GM21723 (cell line): Measurements from ENCODE around the gene MUC4.
"Not testable (repeated sequence)": the region's sequence is repeated elsewhere in the genome, so short reads cannot be mapped to it uniquely, and the experiment has no call there.

Experiments used
- ATAC-seq: cut with Tn5 transposase; IDR thresholded peaks from one replicate; pipeline ENCODE4 v1.9.1; 2021; ENCODE audit warnings: mild to moderate bottlenecking, moderate library complexity; ENCODE audit not compliant: unreplicated experiment

Gene MUC4

GRCh38 chr3:195763076-195763830, 48.5 kb downstream of the MUC4 start:
- ATAC-seq: no peak

GRCh38 chr3:195762611-195763010, 49.1 kb downstream of the MUC4 start:
- ATAC-seq: no peak

- ATAC-seq: no peak
Measured at GRCh38 chr3:195762249-195762585, 49.5 kb downstream of the MUC4 start.

GRCh38 chr3:195761567-195762248, 50.0 kb downstream of the MUC4 start:
- no peak for ATAC-seq

GRCh38 chr3:195761123-195761566, 50.6 kb downstream of the MUC4 start:
- ATAC-seq: no peak

- ATAC-seq: no peak
Measured at GRCh38 chr3:195760345-195761122, 51.2 kb downstream of the MUC4 start.

- ATAC-seq: no peak
Measured at GRCh38 chr3:195758721-195759353, 52.9 kb downstream of the MUC4 start.

- no peak for ATAC-seq
Measured at GRCh38 chr3:195757827-195758226, 53.9 kb downstream of the MUC4 start.

- ATAC-seq: no peak
Measured at GRCh38 chr3:195757438-195757770, 54.3 kb downstream of the MUC4 start.

GRCh38 chr3:195755791-195756676, 55.7 kb downstream of the MUC4 start:
- ATAC-seq: no peak

- ATAC-seq: no peak
Measured at GRCh38 chr3:195755391-195755790, 56.3 kb downstream of the MUC4 start.

GRCh38 chr3:195754906-195755305, 56.8 kb downstream of the MUC4 start:
- ATAC-seq: no peak

- no peak for ATAC-seq
Measured at GRCh38 chr3:195754141-195754540, 57.6 kb downstream of the MUC4 start.

- no peak for ATAC-seq
Measured at GRCh38 chr3:195753581-195753980, 58.1 kb downstream of the MUC4 start.

GRCh38 chr3:195752546-195753331, 59.0 kb downstream of the MUC4 start:
- ATAC-seq: no peak

- ATAC-seq: no peak
Measured at GRCh38 chr3:195752066-195752465, 59.7 kb downstream of the MUC4 start.

GRCh38 chr3:195751560-195751959, 60.2 kb downstream of the MUC4 start:
- ATAC-seq: no peak

- ATAC-seq: no peak
Measured at GRCh38 chr3:195750797-195751520, 60.8 kb downstream of the MUC4 start.

- not testable (repeated sequence) for ATAC-seq
Measured at GRCh38 chr3:195749101-195749500, 62.6 kb downstream of the MUC4 start.
